ENCODE data around the gene PDE7B.

- TF ChIP-seq CTCF (IDR thresholded peaks at IDR 0.05; ENCODE audit: low read length) (no peak), EZH2 (IDR thresholded peaks at IDR 0.05; ENCODE audit: borderline replicate concordance, low read length) (no peak)
Measured at GRCh38 chr6:135972586-135972985, 121.1 kb downstream of the PDE7B start.

All from OCI-LY1 (cell line).